ENCODE results near the gene FLNB. TPM values are rescaled to one million over a fixed set of nuclear protein-coding genes. Genes with fewer than 3 reads are reported as not detected.

FLNB gene
- total RNA-seq, 1 experiment from 2014 or later: 127 TPM

DNA sequence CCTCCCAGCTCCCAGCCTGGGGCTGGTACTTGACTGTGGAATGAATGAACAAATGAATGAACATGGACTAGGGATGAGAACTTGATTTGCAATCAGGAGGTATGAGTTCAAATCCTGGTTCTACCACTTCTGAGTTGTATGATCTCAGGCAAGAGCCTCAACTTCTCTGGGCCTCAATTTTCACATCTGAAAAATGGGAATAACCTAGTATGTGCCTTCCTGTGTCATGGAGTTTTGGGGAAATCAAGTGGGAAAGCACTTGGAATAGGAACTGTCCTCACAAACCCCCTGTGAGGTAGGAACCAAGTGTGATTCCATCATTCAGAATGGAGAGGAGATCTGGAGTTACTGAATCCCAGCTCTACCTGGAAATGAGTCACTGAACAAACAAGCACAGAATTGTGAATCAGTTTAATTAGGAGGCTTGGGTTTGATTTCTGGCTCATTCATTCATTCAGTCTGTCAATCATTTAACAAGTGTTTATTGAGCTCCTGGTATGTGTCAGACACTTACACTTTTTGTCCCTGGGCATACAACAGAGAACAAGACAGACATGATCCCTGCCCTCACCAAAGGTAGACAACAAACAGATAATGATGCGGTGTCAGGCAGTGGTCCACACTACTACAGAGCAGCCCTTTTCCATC is 172.8 kb downstream of the FLNB start (continued):
- TF ChIP-seq, protein P1, sequence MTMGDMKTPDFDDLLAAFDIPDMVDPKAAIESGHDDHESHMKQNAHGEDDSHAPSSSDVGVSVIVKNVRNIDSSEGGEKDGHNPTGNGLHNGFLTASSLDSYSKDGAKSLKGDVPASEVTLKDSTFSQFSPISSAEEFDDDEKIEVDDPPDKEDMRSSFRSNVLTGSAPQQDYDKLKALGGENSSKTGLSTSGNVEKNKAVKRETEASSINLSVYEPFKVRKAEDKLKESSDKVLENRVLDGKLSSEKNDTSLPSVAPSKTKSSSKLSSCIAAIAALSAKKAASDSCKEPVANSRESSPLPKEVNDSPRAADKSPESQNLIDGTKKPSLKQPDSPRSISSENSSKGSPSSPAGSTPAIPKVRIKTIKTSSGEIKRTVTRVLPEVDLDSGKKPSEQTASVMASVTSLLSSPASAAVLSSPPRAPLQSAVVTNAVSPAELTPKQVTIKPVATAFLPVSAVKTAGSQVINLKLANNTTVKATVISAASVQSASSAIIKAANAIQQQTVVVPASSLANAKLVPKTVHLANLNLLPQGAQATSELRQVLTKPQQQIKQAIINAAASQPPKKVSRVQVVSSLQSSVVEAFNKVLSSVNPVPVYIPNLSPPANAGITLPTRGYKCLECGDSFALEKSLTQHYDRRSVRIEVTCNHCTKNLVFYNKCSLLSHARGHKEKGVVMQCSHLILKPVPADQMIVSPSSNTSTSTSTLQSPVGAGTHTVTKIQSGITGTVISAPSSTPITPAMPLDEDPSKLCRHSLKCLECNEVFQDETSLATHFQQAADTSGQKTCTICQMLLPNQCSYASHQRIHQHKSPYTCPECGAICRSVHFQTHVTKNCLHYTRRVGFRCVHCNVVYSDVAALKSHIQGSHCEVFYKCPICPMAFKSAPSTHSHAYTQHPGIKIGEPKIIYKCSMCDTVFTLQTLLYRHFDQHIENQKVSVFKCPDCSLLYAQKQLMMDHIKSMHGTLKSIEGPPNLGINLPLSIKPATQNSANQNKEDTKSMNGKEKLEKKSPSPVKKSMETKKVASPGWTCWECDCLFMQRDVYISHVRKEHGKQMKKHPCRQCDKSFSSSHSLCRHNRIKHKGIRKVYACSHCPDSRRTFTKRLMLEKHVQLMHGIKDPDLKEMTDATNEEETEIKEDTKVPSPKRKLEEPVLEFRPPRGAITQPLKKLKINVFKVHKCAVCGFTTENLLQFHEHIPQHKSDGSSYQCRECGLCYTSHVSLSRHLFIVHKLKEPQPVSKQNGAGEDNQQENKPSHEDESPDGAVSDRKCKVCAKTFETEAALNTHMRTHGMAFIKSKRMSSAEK (CRISPR knock-in tag; IDR thresholded peaks at IDR 0.05; ENCODE audit: borderline replicate concordance): no peak
- TF ChIP-seq FOXP1 (CRISPR knock-in tag; IDR thresholded peaks at IDR 0.05; ENCODE audit: borderline replicate concordance): no peak
- TF ChIP-seq GTF2I (CRISPR knock-in tag; conservative IDR thresholded peaks at IDR 0.05): no peak
- TF ChIP-seq, protein P2, sequence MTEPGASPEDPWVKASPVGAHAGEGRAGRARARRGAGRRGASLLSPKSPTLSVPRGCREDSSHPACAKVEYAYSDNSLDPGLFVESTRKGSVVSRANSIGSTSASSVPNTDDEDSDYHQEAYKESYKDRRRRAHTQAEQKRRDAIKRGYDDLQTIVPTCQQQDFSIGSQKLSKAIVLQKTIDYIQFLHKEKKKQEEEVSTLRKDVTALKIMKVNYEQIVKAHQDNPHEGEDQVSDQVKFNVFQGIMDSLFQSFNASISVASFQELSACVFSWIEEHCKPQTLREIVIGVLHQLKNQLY (CRISPR knock-in tag; IDR thresholded peaks at IDR 0.05): no peak
- no peak for TF ChIP-seq NFATC4 (CRISPR knock-in tag; IDR thresholded peaks at IDR 0.05)
- TF ChIP-seq SOX15 (CRISPR knock-in tag; IDR thresholded peaks at IDR 0.05): no peak
- no peak for TF ChIP-seq ZNF423 (CRISPR knock-in tag; IDR thresholded peaks at IDR 0.05)
- no peak for TF ChIP-seq NFE2L1 (CRISPR knock-in tag; IDR thresholded peaks at IDR 0.05)

DNA sequence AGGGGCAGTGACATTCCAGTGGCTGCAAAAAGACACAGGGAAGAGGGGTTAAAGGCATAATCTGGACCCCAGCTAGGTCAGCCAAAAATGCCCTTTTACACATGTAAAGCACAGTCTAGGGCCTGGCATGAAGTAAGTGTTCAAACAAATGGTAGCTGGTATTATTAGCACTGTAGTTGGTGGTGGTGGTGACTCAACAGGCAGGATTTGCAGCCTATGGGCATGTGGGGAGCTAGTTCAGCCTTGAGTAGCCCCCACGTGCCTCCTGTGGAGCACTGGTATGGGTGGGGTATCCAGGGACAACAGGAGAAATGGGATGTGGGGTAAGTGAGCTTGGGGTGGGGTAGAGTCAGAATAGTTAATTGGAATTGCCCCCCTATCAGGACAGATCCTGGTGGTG is 175.0 kb downstream of the FLNB start:
- CTCF ChIA-PET: interaction anchor here (2.7 to 8.1 kb wide), 3 partner anchors 35 to 123 kb away, joined by 12 to 118 read pairs (median 16); partner anchors contain the start of genes HTD2 and RPP14
- ATAC-seq (no peak), DNase-seq (ENCODE audit: low spot score) (no peak)
- Mint-ChIP-seq H3K4me3 (no peak overlapping the region), H3K9me3 (no peaks in the 10 kb centered on the region), H3K4me1 (peaks cover 6% of the 10 kb centered on the region), H3K27me3 (ENCODE audit: low read depth) (peaks cover 12% of the 10 kb centered on the region), H3K27ac (no peak overlapping the region), H3K36me3 (no peaks in the 10 kb centered on the region)
- POLR2A ChIA-PET: no interaction called here
- TF ChIP-seq RORB (CRISPR knock-in tag; IDR thresholded peaks at IDR 0.05): no peak

DNA sequence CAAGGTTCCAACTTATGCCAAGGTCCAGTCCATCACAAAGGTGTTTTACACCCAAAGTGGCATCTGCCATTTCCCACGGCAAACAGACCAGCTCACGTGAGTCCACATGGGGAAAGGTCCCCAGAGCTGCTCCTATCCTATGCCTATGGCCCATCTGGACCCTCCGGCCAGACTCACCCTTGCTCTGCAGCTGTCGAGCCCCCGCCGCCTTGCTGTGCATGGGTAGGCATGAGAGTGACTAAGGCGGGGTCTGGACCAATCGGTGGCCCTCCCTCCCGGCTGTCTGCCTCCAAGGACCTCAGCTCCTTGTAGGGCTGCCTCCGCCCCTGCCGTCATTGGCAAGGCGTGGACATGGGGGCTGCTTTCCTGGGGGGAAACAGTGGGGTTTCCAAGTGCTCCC is 175.7 kb downstream of the FLNB start:
- TF ChIP-seq, protein P3, sequence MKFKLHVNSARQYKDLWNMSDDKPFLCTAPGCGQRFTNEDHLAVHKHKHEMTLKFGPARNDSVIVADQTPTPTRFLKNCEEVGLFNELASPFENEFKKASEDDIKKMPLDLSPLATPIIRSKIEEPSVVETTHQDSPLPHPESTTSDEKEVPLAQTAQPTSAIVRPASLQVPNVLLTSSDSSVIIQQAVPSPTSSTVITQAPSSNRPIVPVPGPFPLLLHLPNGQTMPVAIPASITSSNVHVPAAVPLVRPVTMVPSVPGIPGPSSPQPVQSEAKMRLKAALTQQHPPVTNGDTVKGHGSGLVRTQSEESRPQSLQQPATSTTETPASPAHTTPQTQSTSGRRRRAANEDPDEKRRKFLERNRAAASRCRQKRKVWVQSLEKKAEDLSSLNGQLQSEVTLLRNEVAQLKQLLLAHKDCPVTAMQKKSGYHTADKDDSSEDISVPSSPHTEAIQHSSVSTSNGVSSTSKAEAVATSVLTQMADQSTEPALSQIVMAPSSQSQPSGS (CRISPR knock-in tag; IDR thresholded peaks at IDR 0.05; ENCODE audit: borderline replicate concordance, low read depth): no peak
- TF ChIP-seq ZNF671 (CRISPR knock-in tag; IDR thresholded peaks at IDR 0.05): no peak
- TF ChIP-seq, protein P4, sequence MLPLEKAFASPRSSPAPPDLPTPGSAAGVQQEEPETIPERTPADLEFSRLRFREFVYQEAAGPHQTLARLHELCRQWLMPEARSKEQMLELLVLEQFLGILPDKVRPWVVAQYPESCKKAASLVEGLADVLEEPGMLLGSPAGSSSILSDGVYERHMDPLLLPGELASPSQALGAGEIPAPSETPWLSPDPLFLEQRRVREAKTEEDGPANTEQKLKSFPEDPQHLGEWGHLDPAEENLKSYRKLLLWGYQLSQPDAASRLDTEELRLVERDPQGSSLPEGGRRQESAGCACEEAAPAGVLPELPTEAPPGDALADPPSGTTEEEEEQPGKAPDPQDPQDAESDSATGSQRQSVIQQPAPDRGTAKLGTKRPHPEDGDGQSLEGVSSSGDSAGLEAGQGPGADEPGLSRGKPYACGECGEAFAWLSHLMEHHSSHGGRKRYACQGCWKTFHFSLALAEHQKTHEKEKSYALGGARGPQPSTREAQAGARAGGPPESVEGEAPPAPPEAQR (CRISPR knock-in tag; IDR thresholded peaks at IDR 0.05): no peak
- no peak for DNase-seq (ENCODE audit: low spot score)
- no peaks in the 10 kb centered on the region for H3K9me3 Mint-ChIP-seq
- CTCF ChIA-PET: interaction anchor here (2.7 to 8.1 kb wide), 3 partner anchors 34 to 122 kb away, joined by 12 to 118 read pairs (median 16); partner anchors contain the start of genes HTD2 and RPP14
- H3K27ac Mint-ChIP-seq: no peak overlapping the region
- POLR2A ChIA-PET: interaction anchor here (0.8 kb wide), 1 partner anchor 11 kb away, joined by 3 read pairs; no protein-coding TSS in a partner anchor
- peaks cover 8% of the 10 kb centered on the region for H3K4me1 Mint-ChIP-seq
- H3K27me3 Mint-ChIP-seq (ENCODE audit: low read depth): peaks cover 8% of the 10 kb centered on the region; the same call in 1 of the 2 replicates
- ATAC-seq: no peak
- H3K36me3 Mint-ChIP-seq: no peaks in the 10 kb centered on the region
- H3K4me3 Mint-ChIP-seq: no peak overlapping the region
